CD8-positive, alpha-beta memory T cell (primary cell): Measurements from ENCODE around the gene HOXD8. TPM values are rescaled to one million over a fixed set of nuclear protein-coding genes. Genes with fewer than 3 reads are reported as not detected.

Experiments used
- CTCF ChIA-PET: fragments of 350-600 bp; sonication (Branson Sonifier 250); formaldehyde crosslinking; loops from one replicate; lab custom pipeline; 2021; ENCODE audit warnings: antibody characterized with exemption; lab: Charles Lee
- POLR2A ChIA-PET: fragments of 350-600 bp; sonication (Branson Sonifier 250); formaldehyde crosslinking; loops from one replicate; lab custom pipeline; 2021; ENCODE audit warnings: antibody characterized with exemption; lab: Charles Lee
- DNase-seq, 5 donors: peaks; one replicate each; pipeline versions ENCODE4 v3.0.0 to v3.0.0-alpha.2; 2020 to 2022; ENCODE audit warnings: mixed read lengths in 1 of 5
- H3K27ac ChIP-seq: one replicate; pipeline ENCODE4 v1.7.0; 2013; ENCODE audit warnings: low read depth, mild to moderate bottlenecking, low read length, moderate library complexity
- H3K27me3 ChIP-seq: 2 replicates; pipeline ENCODE4 v1.7.0; 2013; ENCODE audit warnings: low read length, mild to moderate bottlenecking; ENCODE audit not compliant: insufficient read depth, poor library complexity, severe bottlenecking
- H3K36me3 ChIP-seq: 2 replicates; pipeline ENCODE4 v1.7.0; 2013; ENCODE audit warnings: mild to moderate bottlenecking, low read length, moderate library complexity; ENCODE audit not compliant: insufficient read depth
- H3K4me1 ChIP-seq: 2 replicates; pipeline ENCODE4 v1.7.0; 2013; ENCODE audit warnings: mild to moderate bottlenecking, low read length, moderate library complexity; ENCODE audit not compliant: insufficient read depth
- H3K4me3 ChIP-seq: 2 replicates; pipeline ENCODE4 v1.7.0; 2013; ENCODE audit warnings: mild to moderate bottlenecking, low read length
- H3K9me3 ChIP-seq: 2 replicates; pipeline ENCODE4 v1.7.0; 2013; ENCODE audit warnings: mild to moderate bottlenecking, low read length
- H3K27ac Mint-ChIP-seq, 8 donors: one replicate each; pipeline ENCODE4 v1.8.0; 2020 to 2021; ENCODE audit warnings: mixed read lengths in 8 of 8, mild to moderate bottlenecking in 6 of 8, inconsistent platforms in 3 of 8, moderate library complexity in 3 of 8
- H3K27me3 Mint-ChIP-seq, 2 donors: one replicate each; pipeline ENCODE4 v1.8.0; 2020 to 2021; ENCODE audit warnings: mixed read lengths in 2 of 2, mild to moderate bottlenecking in 1 of 2, moderate library complexity in 1 of 2
- H3K36me3 Mint-ChIP-seq, 3 donors: one replicate each; pipeline ENCODE4 v1.8.0; 2020 to 2021; ENCODE audit warnings: mixed read lengths in 3 of 3, inconsistent platforms in 1 of 3, mild to moderate bottlenecking in 1 of 3
- H3K4me1 Mint-ChIP-seq, 3 donors: one replicate each; pipeline ENCODE4 v1.8.0; 2020 to 2021; ENCODE audit warnings: mixed read lengths in 3 of 3, inconsistent platforms in 1 of 3, mild to moderate bottlenecking in 1 of 3
- H3K4me3 Mint-ChIP-seq, 7 donors: one replicate each; pipeline ENCODE4 v1.8.0; 2020 to 2021; ENCODE audit warnings: mixed read lengths in 7 of 7, mild to moderate bottlenecking in 6 of 7, moderate library complexity in 4 of 7, inconsistent platforms in 2 of 7
- H3K9me3 Mint-ChIP-seq, 5 donors: one replicate each; pipeline ENCODE4 v1.8.0; 2020 to 2022; ENCODE audit warnings: mixed read lengths in 5 of 5, mild to moderate bottlenecking in 3 of 5, moderate library complexity in 2 of 5, inconsistent platforms in 1 of 5
- polyA plus RNA-seq: library from polyadenylated mRNA; unstranded; fragments of 300-500 nt; fragmentation: Illumina TruSeq; gene quantifications from one replicate; pipeline ENCODE4 v1.2.3, GENCODE V29; 2021
- total RNA-seq, 2 experiments: library from RNA; stranded (reverse); gene quantifications; one replicate each; pipeline ENCODE4 v1.2.3, GENCODE V29; 2021

HOXD8 gene
- total and polyA plus RNA-seq, 3 experiments from 2014 or later, result not detected

DNA sequence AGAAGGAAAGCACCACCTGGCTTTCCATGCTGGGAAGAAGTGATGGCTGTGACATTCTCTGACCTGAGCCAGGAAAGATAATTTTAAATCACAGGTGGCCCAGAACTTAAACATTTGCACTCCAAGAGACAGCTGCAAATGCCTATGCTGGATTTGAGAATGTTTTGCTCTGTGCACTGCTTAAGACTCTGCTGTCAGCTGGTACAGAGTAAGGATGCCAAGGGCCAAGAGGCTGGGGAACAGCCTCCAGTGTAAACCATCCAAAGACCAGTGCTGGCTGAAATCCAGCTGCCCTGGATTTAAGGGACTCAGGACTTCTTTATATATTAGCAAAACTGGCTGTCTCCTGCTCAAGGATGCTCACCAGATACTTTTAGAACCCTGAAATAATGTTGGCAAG is 3.9 kb downstream of the HOXD8 start:
- Mint-ChIP-seq H3K9me3 (peaks cover 8 to 42% (median 26%) of the 10 kb centered on the region in 5 donors), H3K4me1 (peaks cover 30 to 51% (median 49%) of the 10 kb centered on the region in 3 donors), H3K27me3 (peaks cover 78 to 85% of the 10 kb centered on the region in 2 donors), H3K4me3 (peak overlapping the region in 1 of 7 donors; percentile 37), H3K36me3 (no peaks in the 10 kb centered on the region), H3K27ac (peak overlapping the region in 1 of 8 donors; percentile 10)
- Histone ChIP-seq H3K4me3 (no peak overlapping the region), H3K36me3 (no peaks in the 10 kb centered on the region), H3K27ac (no peak overlapping the region), H3K27me3 (peaks cover 89% of the 10 kb centered on the region), H3K4me1 (peaks cover 31% of the 10 kb centered on the region), H3K9me3 (peaks cover 4% of the 10 kb centered on the region)
- POLR2A ChIA-PET, result no interaction called here
- DNase-seq, result no peak
- CTCF ChIA-PET, result interaction anchor here (2.0 kb wide), 1 partner anchor 1015 kb away, joined by 9 read pairs; no protein-coding TSS in a partner anchor

DNA sequence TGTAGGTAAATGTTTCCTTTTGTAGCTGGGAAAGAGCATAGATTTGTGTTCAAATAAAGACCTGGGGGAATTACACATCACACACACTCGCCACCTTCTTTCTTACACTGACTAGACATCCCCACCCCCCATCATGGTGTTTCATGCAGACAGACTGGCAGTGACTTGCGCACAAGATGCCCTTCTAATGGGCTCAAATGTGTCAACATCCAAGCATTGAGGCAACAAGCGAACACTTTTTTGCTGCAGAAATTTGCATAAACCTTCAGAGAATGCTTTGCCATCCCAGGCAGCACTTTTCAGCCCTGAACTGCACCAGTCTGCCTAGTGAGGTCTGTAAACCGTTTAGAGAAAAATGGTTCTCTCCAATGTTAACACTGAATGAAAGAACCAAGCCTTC is 4.5 kb downstream of the HOXD8 start:
- Mint-ChIP-seq H3K4me1 (peaks cover 28 to 50% (median 44%) of the 10 kb centered on the region in 3 donors), H3K27ac (peak overlapping the region in 1 of 8 donors; percentile 10)

DNA sequence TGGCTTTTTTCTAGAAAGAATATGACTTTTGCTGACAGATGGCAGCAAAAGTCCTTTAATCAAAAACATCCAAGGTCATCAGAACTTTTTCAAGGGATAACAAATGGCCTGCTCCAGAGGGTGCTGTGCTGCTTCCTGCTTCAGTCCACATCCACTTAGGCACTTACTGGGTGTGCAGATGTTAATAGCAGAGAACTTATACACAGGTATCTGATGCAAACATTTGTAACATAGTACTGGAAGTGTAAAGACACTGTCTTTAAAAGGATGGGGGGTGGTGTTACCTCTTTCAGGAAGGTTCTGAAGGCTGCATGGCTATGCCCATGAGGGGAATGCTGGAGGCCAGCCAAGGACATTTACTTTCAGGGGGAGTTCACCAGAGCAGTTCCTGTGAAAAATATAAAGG is 5.5 kb downstream of the HOXD8 start:
- H3K9me3 ChIP-seq, result peaks cover 4% of the 10 kb centered on the region
- DNase-seq, result no peak
- no peaks in the 10 kb centered on the region for H3K36me3 ChIP-seq
- H3K36me3 Mint-ChIP-seq, result no peaks in the 10 kb centered on the region
- POLR2A ChIA-PET, result no interaction called here
- H3K4me1 Mint-ChIP-seq, result peaks cover 31 to 53% (median 49%) of the 10 kb centered on the region in 3 donors
- CTCF ChIA-PET, result no interaction called here
- peaks cover 17 to 43% (median 34%) of the 10 kb centered on the region in 5 donors for H3K9me3 Mint-ChIP-seq
- H3K4me3 Mint-ChIP-seq, result peak overlapping the region in 4 of 7 donors; percentile 22 to 84 (median 50)
- H3K27ac Mint-ChIP-seq, result peak overlapping the region in 2 of 8 donors; percentile 37 to 50
- no peak overlapping the region for H3K4me3 ChIP-seq
- no peak overlapping the region for H3K27ac ChIP-seq
- H3K27me3 ChIP-seq, result peaks cover 92% of the 10 kb centered on the region
- peaks cover 28% of the 10 kb centered on the region for H3K4me1 ChIP-seq
- H3K27me3 Mint-ChIP-seq, result peaks cover 82 to 92% of the 10 kb centered on the region in 2 donors

More for the DNA sequence above, 4.5 kb downstream of the HOXD8 start:
- ChIA-PET POLR2A (no interaction called here), CTCF (no interaction called here)
- H3K4me1 ChIP-seq, result peaks cover 29% of the 10 kb centered on the region
- H3K27ac ChIP-seq, result no peak overlapping the region
- H3K9me3 ChIP-seq, result peaks cover 4% of the 10 kb centered on the region
- Mint-ChIP-seq H3K9me3 (peaks cover 13 to 44% (median 30%) of the 10 kb centered on the region in 5 donors), H3K4me3 (no peak overlapping the region), H3K36me3 (no peaks in the 10 kb centered on the region), H3K27me3 (peaks cover 78 to 85% of the 10 kb centered on the region in 2 donors)
- H3K4me3 ChIP-seq, result no peak overlapping the region
- H3K36me3 ChIP-seq, result no peaks in the 10 kb centered on the region
- no peak for DNase-seq
- H3K27me3 ChIP-seq, result peaks cover 89% of the 10 kb centered on the region

DNA sequence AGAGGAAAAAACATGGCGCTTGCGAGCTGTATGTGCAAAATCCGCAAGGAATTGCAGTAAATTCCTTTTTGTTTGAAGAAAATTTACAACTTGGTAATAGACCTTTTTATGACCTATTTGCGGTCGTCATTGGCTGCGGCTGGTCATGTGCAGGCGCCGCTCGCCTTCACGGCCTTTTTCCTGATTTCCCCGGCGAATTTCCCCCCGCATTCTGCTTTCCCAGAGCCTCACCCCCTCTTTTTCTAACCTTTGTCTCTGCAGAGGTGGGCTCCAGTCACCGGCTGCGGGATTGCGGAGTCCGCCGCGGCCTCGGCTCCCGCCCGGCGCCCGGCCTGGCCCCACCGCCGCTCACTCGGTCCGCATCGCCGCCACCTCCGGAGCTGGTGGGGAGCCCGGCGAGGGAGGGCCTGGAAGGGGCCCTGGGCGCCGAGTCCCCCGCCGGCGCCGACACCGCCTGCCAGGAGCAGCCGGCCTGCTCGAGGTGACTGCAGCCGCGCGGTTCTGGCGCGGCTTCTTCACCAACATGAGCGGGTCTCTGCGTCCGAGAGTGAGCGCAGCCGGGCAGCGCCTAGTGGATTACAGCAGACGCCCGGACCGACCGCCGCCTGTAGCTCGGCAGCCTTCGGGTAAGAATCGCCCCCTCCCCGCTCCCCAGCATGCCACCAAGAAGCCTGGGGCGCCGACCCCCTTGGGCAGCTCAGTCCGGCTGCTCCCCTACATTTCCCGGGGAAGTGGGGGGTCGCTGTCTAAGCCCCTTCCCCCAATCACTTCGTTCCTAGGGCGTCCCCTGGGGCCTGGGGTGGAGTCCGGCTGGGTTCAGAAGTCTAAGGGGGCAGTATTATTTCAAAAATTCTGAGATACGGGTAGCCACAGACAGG is 7.1 kb downstream of the HOXD8 start:
- peaks cover 35% of the 10 kb centered on the region for H3K4me1 ChIP-seq
- peaks cover 12 to 39% (median 28%) of the 10 kb centered on the region in 5 donors for H3K9me3 Mint-ChIP-seq
- no peaks in the 10 kb centered on the region for H3K36me3 Mint-ChIP-seq
- DNase-seq, result no peak
- peak overlapping the region; percentile 41 to 74 (median 57) for H3K4me3 Mint-ChIP-seq
- H3K27me3 Mint-ChIP-seq, result peaks cover 85 to 93% of the 10 kb centered on the region in 2 donors
- no peak overlapping the region for H3K4me3 ChIP-seq
- no peak overlapping the region for H3K27ac Mint-ChIP-seq
- H3K9me3 ChIP-seq, result peaks cover 4% of the 10 kb centered on the region
- POLR2A ChIA-PET, result interaction anchor here (0.7 kb wide), 1 partner anchor 57 kb away, joined by 4 read pairs; no protein-coding TSS in a partner anchor
- CTCF ChIA-PET, result no interaction called here
- no peak overlapping the region for H3K27ac ChIP-seq
- H3K4me1 Mint-ChIP-seq, result peaks cover 30 to 50% (median 47%) of the 10 kb centered on the region in 3 donors
- H3K36me3 ChIP-seq, result no peaks in the 10 kb centered on the region
- peaks cover 92% of the 10 kb centered on the region for H3K27me3 ChIP-seq

DNA sequence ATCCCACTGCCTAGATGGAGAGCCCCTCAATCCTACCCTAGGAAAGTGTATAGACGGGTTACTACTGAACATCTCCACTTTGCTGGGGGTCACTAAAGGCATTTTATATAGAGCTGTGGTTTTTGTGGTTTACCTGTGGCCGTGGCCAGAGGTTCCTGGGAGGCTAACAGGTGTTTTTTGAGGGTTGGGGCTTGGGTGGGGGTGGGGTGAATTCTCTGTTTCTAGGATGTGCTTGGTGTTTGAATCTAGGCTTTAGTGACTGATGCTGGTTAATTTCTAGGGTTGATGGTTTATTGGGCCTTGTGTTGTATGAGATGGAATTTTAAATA is 7.7 kb downstream of the HOXD8 start:
- no peak for DNase-seq
- H3K4me3 Mint-ChIP-seq, result peak overlapping the region in 4 of 7 donors; percentile 1 to 68 (median 16)
- Histone ChIP-seq H3K4me3 (no peak overlapping the region), H3K9me3 (peaks cover 4% of the 10 kb centered on the region), H3K36me3 (no peaks in the 10 kb centered on the region), H3K27ac (no peak overlapping the region), H3K4me1 (peaks cover 32% of the 10 kb centered on the region), H3K27me3 (peaks cover 92% of the 10 kb centered on the region)
- H3K27me3 Mint-ChIP-seq, result peaks cover 86 to 93% of the 10 kb centered on the region in 2 donors
- ChIA-PET CTCF (no interaction called here), POLR2A (interaction anchor here (0.7 kb wide), 1 partner anchor 58 kb away, joined by 4 read pairs; no protein-coding TSS in a partner anchor)
- H3K9me3 Mint-ChIP-seq, result peaks cover 12 to 36% (median 27%) of the 10 kb centered on the region in 5 donors
- H3K4me1 Mint-ChIP-seq, result peaks cover 25 to 45% (median 43%) of the 10 kb centered on the region in 3 donors
- no peak overlapping the region for H3K27ac Mint-ChIP-seq
- no peaks in the 10 kb centered on the region for H3K36me3 Mint-ChIP-seq

DNA sequence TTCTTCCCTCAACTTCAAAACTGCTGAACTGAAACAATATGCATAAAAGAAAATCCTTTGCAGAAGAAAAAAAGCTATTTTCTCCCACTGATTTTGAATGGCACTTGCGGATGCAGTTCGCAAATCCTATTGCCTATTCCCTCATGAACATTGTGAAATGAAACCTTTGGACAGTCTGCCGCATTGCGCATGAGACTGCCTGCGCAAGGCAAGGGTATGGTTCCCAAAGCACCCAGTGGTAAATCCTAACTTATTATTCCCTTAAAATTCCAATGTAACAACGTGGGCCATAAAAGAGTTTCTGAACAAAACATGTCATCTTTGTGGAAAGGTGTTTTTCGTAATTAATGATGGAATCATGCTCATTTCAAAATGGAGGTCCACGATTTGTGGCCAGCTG is 8.4 kb downstream of the HOXD8 start:
- Mint-ChIP-seq H3K4me3 (peak overlapping the region in 1 of 7 donors; percentile 64), H3K36me3 (no peaks in the 10 kb centered on the region), H3K27me3 (peaks cover 85 to 93% of the 10 kb centered on the region in 2 donors), H3K9me3 (peaks cover 12 to 32% (median 24%) of the 10 kb centered on the region in 5 donors), H3K27ac (no peak overlapping the region), H3K4me1 (peaks cover 20 to 38% (median 38%) of the 10 kb centered on the region in 3 donors)
- Histone ChIP-seq H3K4me3 (no peak overlapping the region), H3K9me3 (peaks cover 4% of the 10 kb centered on the region), H3K27me3 (peaks cover 91% of the 10 kb centered on the region), H3K4me1 (peaks cover 29% of the 10 kb centered on the region), H3K27ac (no peak overlapping the region), H3K36me3 (no peaks in the 10 kb centered on the region)
- DNase-seq, result no peak
- ChIA-PET CTCF (no interaction called here), POLR2A (interaction anchor here (0.7 kb wide), 1 partner anchor 285 kb away, joined by 3 read pairs; no protein-coding TSS in a partner anchor)

DNA sequence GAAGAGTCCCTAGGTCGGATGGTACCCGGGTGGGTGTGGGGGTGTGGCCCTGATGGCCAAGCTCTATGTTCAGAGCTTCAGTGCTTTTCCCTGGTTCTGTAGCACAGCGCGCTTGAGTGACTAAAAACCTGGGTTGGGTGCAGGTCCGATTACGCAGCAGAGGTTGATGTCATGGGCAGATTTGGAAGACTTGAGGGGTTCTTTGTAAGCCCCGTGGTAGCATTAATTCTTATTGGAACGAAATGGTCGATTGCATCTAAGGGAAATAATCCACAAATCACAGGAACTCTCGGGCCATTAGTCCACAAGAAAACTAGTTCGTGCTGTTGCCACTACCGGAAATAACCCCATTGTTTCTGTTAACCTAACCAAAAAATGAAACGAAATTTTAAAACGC is 9.0 kb downstream of the HOXD8 start:
- Histone ChIP-seq H3K36me3 (no peaks in the 10 kb centered on the region), H3K27ac (no peak overlapping the region), H3K9me3 (peaks cover 4% of the 10 kb centered on the region), H3K4me1 (peaks cover 29% of the 10 kb centered on the region), H3K4me3 (no peak overlapping the region), H3K27me3 (peaks cover 91% of the 10 kb centered on the region)
- peaks cover 19 to 38% (median 38%) of the 10 kb centered on the region in 3 donors for H3K4me1 Mint-ChIP-seq
- H3K9me3 Mint-ChIP-seq, result peaks cover 12 to 32% (median 23%) of the 10 kb centered on the region in 5 donors
- CTCF ChIA-PET, result interaction anchor here (2.5 to 3.6 kb wide), 2 partner anchors 11 to 316 kb away, joined by 9 to 19 read pairs; no protein-coding TSS in a partner anchor
- peak overlapping the region in 3 of 7 donors; percentile 14 to 64 (median 23) for H3K4me3 Mint-ChIP-seq
- no peak for DNase-seq
- H3K27ac Mint-ChIP-seq, result peak overlapping the region in 3 of 8 donors; percentile 18 to 68 (median 67)
- H3K36me3 Mint-ChIP-seq, result no peaks in the 10 kb centered on the region
- H3K27me3 Mint-ChIP-seq, result peaks cover 81 to 93% of the 10 kb centered on the region in 2 donors
- POLR2A ChIA-PET, result no interaction called here
